Spleen (tissue), 11 donors: ENCODE results near the gene BOLA1. TPM values are rescaled to one million over a fixed set of nuclear protein-coding genes. Genes with fewer than 3 reads are reported as not detected.
A peak's percentile ranks its signal among the peaks of the same experiment; 100 is the strongest.
"Not testable (repeated sequence)": the region's sequence is repeated elsewhere in the genome, so short reads cannot be mapped to it uniquely, and the experiment has no call there.

Experiments used
- DNase-seq: peaks from one replicate; pipeline ENCODE4 v3.0.0-alpha.2; 2020
- H3K27ac ChIP-seq, 8 donors: fragments of 200-600 bp; sonication (generic) in 7 of 8; 1 replicate in 4 of 8; 2 replicates in 4 of 8; pipeline versions ENCODE4 v1.5.0 to v1.8.0; 2016 to 2021; ENCODE audit warnings: inconsistent platforms in 4 of 8, mild to moderate bottlenecking in 4 of 8, moderate library complexity in 1 of 8
- H3K27me3 ChIP-seq, 7 donors: fragments of 200-600 bp; sonication (generic) in 6 of 7; replicated peaks in 1 of 7; 1 replicate in 4 of 7; 2 replicates in 3 of 7; pipeline versions ENCODE4 v1.5.0 to v1.8.0; 2016 to 2021; ENCODE audit warnings: inconsistent platforms in 3 of 7, mild to moderate bottlenecking in 1 of 7
- H3K36me3 ChIP-seq, 6 donors: fragments of 200-600 bp; sonication (generic) in 5 of 6; 1 replicate in 4 of 6; 2 replicates in 2 of 6; pipeline versions ENCODE4 v1.5.0 to v1.8.0; 2016 to 2021; ENCODE audit warnings: inconsistent platforms in 2 of 6
- H3K4me1 ChIP-seq, 6 donors: fragments of 200-600 bp; sonication (generic) in 5 of 6; 1 replicate in 3 of 6; 2 replicates in 3 of 6; pipeline versions ENCODE4 v1.5.0 to v1.8.0; 2016 to 2021; ENCODE audit warnings: inconsistent platforms in 3 of 6
- H3K4me3 ChIP-seq, 8 donors: fragments of 200-600 bp; sonication (generic) in 7 of 8; 1 replicate in 4 of 8; 2 replicates in 4 of 8; pipeline versions ENCODE4 v1.5.0 to v1.8.0; 2016 to 2021; ENCODE audit warnings: inconsistent platforms in 4 of 8, mild to moderate bottlenecking in 4 of 8, moderate library complexity in 2 of 8
- H3K9me3 ChIP-seq, 8 donors: fragments of 200-600 bp; sonication (generic) in 7 of 8; 1 replicate in 4 of 8; 2 replicates in 4 of 8; pipeline versions ENCODE4 v1.5.0 to v1.8.0; 2016 to 2021; ENCODE audit warnings: inconsistent platforms in 4 of 8
- POLR2A ChIP-seq, 3 donors: fragments of 450-650 bp; IDR thresholded peaks; one replicate each; pipeline ENCODE4 v1.5.1; 2017; ENCODE audit warnings: antibody characterized with exemption in 3 of 3, mild to moderate bottlenecking in 1 of 3
- POLR2AphosphoS5 ChIP-seq, 3 donors: sonication (generic); formaldehyde crosslinking; IDR thresholded peaks; one replicate each; pipeline ENCODE4 v1.5.1; 2017; ENCODE audit warnings: antibody characterized with exemption in 3 of 3
- WGBS, 5 donors: extraction: QIAGEN DNeasy Blood & Tissue Kit in 3 of 5; methylation state at CpG; one replicate each; pipeline versions ENCODE4 v1.1.5 to v1.1.7; 2013 to 2018; 5-methylcytosine and 5-hydroxymethylcytosine counted together
- intact Hi-C: fragments of 100-400 bp; cut with DNase I; formaldehyde crosslinking; loops from one replicate; pipeline ENCODE4 v1.15.0; 2023; ENCODE audit warnings: low total_unique reads
- polyA plus RNA-seq, 3 donors: library from polyadenylated mRNA; stranded (reverse); fragments of 200-250 nt; gene quantifications; one replicate each; pipeline ENCODE4 v1.2.1, GENCODE V29; 2013
- total RNA-seq, 7 donors: library from RNA; depleted of rRNA in 3 of 7; stranded (reverse); fragments of >200 nt in 3 of 7; fragmentation: NEBNext Ultra II Directional in 4 of 7; extraction: Animal tissue kit (Norgen Biotek cat#: 25700) in 4 of 7; gene quantifications; one replicate each; pipeline versions ENCODE4 v1.1.0 to v1.2.1, GENCODE V29; 2016 to 2021
- TF ChIP-seq, protein P1 (sequence below), 11 experiments: fragments of 200-600 bp in 7 of 11; fragments of 450-650 bp in 4 of 11; sonication (generic) in 4 of 11; IDR thresholded peaks in 8 of 11; conservative IDR thresholded peaks in 3 of 11; 1 replicate in 7 of 11; 2 replicates in 4 of 11; pipeline versions ENCODE4 v1.4.0 to v1.8.0; 2016 to 2021; ENCODE audit warnings: antibody characterized with exemption in 11 of 11, inconsistent platforms in 4 of 11, mild to moderate bottlenecking in 1 of 11
- donor health status: healthy with polysubstance abuse.
- donor health status: DM: no; HTN: no; CAD: no; lungs with moderate emphysema.
- donor health status: DM: no; HTN: no; CAD: no.
- donor health status: Bipolar disorder and iron deficiency.
- donor health status: healthy.
- donor health status: DM: no; HTN: no; CAD: no.
- donor health status: DM: yes; HTN: yes; CAD: no.

BOLA1 gene
- total and polyA plus RNA-seq, 10 donors = 8.3 to 34.6 (median 18.3) TPM

- TF ChIP-seq POLR2A (IDR thresholded peaks at IDR 0.05) = no peak
- no peak for TF ChIP-seq POLR2AphosphoS5 (IDR thresholded peaks at IDR 0.05)
- TF ChIP-seq, protein P1, sequence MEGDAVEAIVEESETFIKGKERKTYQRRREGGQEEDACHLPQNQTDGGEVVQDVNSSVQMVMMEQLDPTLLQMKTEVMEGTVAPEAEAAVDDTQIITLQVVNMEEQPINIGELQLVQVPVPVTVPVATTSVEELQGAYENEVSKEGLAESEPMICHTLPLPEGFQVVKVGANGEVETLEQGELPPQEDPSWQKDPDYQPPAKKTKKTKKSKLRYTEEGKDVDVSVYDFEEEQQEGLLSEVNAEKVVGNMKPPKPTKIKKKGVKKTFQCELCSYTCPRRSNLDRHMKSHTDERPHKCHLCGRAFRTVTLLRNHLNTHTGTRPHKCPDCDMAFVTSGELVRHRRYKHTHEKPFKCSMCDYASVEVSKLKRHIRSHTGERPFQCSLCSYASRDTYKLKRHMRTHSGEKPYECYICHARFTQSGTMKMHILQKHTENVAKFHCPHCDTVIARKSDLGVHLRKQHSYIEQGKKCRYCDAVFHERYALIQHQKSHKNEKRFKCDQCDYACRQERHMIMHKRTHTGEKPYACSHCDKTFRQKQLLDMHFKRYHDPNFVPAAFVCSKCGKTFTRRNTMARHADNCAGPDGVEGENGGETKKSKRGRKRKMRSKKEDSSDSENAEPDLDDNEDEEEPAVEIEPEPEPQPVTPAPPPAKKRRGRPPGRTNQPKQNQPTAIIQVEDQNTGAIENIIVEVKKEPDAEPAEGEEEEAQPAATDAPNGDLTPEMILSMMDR (IDR thresholded peaks at IDR 0.05 in 8 of 11, conservative IDR thresholded peaks at IDR 0.05 in 3 of 11) = no peak
- Histone ChIP-seq H3K4me1 (peaks cover 0 to 50% (median 26%) of the 10 kb centered on the region in 6 donors), H3K27ac (peak within 1 kb of the TSS in 3 of 8 donors; percentile 5 to 77 (median 48)), H3K9me3 (no peaks in the 10 kb centered on the region), H3K27me3 (no peaks in the 10 kb centered on the region), H3K36me3 (no peaks in the 10 kb centered on the region), H3K4me3 (peak within 1 kb of the TSS; percentile 12 to 67 (median 30))
- WGBS, 5 donors = 43 to 71% (median 60%) methylated on average over 18 of the region's 18 CpGs
- no peak for DNase-seq
- intact Hi-C loops = no loop called here
These were observed 37.0 kb downstream of the BOLA1 start, which contains the start of gene MTMR11 for GRCh38 chr1:149936170-149936991. Gene MTMR11 (minus strand): TSS chr1:149936879. CDS start chr1:149936647, 232 bp downstream.

GRCh38 chr1:149936992-149937705, 37.8 kb downstream of the BOLA1 start:
- intact Hi-C loops = no loop called here
- Histone ChIP-seq H3K4me1 (peaks cover 0 to 45% (median 29%) of the 10 kb centered on the region in 6 donors), H3K4me3 (peak overlapping the region in 5 of 8 donors; percentile 20 to 67 (median 33)), H3K9me3 (no peaks in the 10 kb centered on the region), H3K27ac (peak overlapping the region in 2 of 8 donors; percentile 5 to 77), H3K27me3 (no peaks in the 10 kb centered on the region), H3K36me3 (no peaks in the 10 kb centered on the region)
- DNase-seq = no peak
- TF ChIP-seq POLR2AphosphoS5 (IDR thresholded peaks at IDR 0.05) (no peak), POLR2A (IDR thresholded peaks at IDR 0.05) (no peak)
- TF ChIP-seq, protein P1 (IDR thresholded peaks at IDR 0.05 in 8 of 11, conservative IDR thresholded peaks at IDR 0.05 in 3 of 11) = no peak
- WGBS, 5 donors = 49 to 68% (median 63%) methylated on average over 8 of the region's 8 CpGs

- DNase-seq = no peak
- intact Hi-C loops = no loop called here
- no peak overlapping the region for H3K4me3 ChIP-seq
- TF ChIP-seq POLR2A (IDR thresholded peaks at IDR 0.05) = no peak
- TF ChIP-seq, protein P1 (IDR thresholded peaks at IDR 0.05 in 8 of 11, conservative IDR thresholded peaks at IDR 0.05 in 3 of 11) = no peak
- no peak for TF ChIP-seq POLR2AphosphoS5 (IDR thresholded peaks at IDR 0.05)
- H3K36me3 ChIP-seq = no peaks in the 10 kb centered on the region
- H3K9me3 ChIP-seq = no peaks in the 10 kb centered on the region
- H3K27me3 ChIP-seq = no peaks in the 10 kb centered on the region
- H3K27ac ChIP-seq = peak overlapping the region in 1 of 8 donors; percentile 77
- H3K4me1 ChIP-seq = peaks cover 0 to 49% (median 32%) of the 10 kb centered on the region in 6 donors
These were observed 38.4 kb downstream of the BOLA1 start for GRCh38 chr1:149937759-149938158.

GRCh38 chr1:149938668-149939003, 39.3 kb downstream of the BOLA1 start:
- H3K9me3 ChIP-seq, DNase-seq, H3K27me3 ChIP-seq, intact Hi-C loops, H3K36me3 ChIP-seq: not testable (repeated sequence)
- WGBS, 5 donors = 79 to 93% (median 83%) methylated on average over 11 to 13 of the region's 13 CpGs
- H3K27ac ChIP-seq = peak overlapping the region in 5 of 8 donors; percentile 56 to 77 (median 65)
- H3K4me1 ChIP-seq = peaks cover 4 to 55% (median 33%) of the 10 kb centered on the region in 6 donors
- peak overlapping the region in 1 of 8 donors; percentile 33 for H3K4me3 ChIP-seq
